IPS-15b (cell line): ENCODE results near the gene THUMPD1.
"Not testable (repeated sequence)": the region's sequence is repeated elsewhere in the genome, so short reads cannot be mapped to it uniquely, and the experiment has no call there.

Source experiments
- H3K27me3 ChIP-seq: one replicate; pipeline ENCODE4 v1.6.1; 2013; ENCODE audit warnings: low read length; ENCODE audit not compliant: control insufficient read depth, insufficient read depth
- H3K36me3 ChIP-seq: one replicate; pipeline ENCODE4 v1.6.1; 2013; ENCODE audit warnings: low read length; ENCODE audit not compliant: control insufficient read depth, insufficient read depth
- H3K4me1 ChIP-seq: one replicate; pipeline ENCODE4 v1.6.1; 2013; ENCODE audit warnings: mild to moderate bottlenecking, low read length; ENCODE audit not compliant: control insufficient read depth, insufficient read depth
- H3K4me3 ChIP-seq: one replicate; pipeline ENCODE4 v1.5.1; 2013; ENCODE audit warnings: low read depth, low read length
- H3K9ac ChIP-seq: one replicate; pipeline ENCODE4 v1.6.1; 2013; ENCODE audit warnings: low read depth, mild to moderate bottlenecking, low read length
- H3K9me3 ChIP-seq: one replicate; pipeline ENCODE4 v1.6.1; 2013; ENCODE audit warnings: mild to moderate bottlenecking, low read length; ENCODE audit not compliant: control insufficient read depth, insufficient read depth

Gene THUMPD1

DNA sequence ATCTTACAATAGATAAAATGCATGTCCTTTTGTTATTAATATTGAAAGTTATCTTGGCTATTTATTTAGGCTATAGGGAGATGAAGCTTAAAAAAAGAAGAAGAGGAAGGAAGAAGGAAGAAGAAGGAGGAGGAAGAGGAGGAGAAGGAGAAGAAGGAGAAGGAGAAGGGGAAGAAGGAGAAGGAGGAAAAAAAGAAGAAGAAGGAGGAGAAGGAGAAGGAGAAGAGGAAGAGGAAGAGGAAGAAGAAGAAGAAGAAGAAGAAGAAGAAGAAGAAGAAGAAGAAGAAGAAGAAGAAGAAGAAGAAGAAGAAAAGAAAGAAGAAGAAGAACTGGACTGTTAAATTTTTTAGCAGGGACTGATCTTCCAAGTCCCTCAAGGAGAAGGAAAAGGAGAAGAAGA lies 23.9 kb downstream of the THUMPD1 start:
- not testable (repeated sequence) for H3K27me3 ChIP-seq, H3K4me1 ChIP-seq, H3K9me3 ChIP-seq, H3K4me3 ChIP-seq, H3K9ac ChIP-seq, H3K36me3 ChIP-seq

DNA sequence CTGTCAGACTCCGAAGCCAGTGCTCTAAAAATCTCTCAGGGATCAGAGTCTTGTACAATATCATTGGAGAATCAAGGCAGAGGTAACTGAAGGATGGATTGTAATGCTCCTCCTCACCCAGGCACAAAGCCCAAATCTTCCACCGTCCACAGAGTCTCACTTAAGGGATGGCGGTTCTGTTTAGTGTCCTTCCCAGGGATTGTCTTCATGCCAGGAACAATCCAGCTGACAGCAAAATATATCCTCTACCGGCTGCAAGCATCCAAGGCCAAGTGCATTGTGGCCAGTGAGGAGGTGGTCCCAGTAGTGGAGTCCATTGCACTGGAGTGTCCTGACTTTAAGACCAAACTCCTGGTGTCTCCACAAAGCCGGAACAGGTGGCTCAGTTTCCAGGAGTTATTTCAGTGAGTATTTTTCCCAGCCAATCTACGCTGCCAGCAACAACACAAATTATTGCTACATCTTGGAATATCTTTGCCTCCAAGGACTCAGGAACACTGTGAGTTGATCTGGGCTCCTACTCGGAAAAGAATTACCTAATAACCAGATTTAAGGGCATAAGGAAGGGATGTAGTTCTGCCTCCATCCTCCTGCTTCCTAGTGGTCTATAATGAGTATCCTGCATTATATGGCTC lies 30.2 kb downstream of the THUMPD1 start:
- Histone ChIP-seq H3K36me3 (no peaks in the 10 kb centered on the region), H3K4me1 (no peaks in the 10 kb centered on the region), H3K9me3 (no peaks in the 10 kb centered on the region), H3K9ac (no peak overlapping the region), H3K4me3 (no peak overlapping the region), H3K27me3 (no peaks in the 10 kb centered on the region)

DNA sequence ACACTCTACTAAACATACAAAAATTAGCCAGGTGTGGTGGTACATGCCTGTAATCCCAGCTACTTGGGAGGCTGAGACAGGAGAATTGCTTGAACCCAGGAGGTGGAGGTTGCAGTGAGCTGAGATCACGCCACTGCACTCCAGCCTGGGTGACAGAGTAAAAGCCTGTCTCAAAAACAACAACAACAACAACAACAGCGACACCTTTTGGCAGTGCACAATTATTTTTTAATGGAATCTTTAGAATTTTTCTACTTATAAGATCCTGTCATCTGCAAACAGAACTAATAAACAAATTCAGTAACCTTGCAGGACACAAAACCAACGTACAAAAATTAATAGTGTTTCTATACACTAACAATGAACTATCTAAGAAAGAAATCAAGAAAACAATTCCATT lies 33.5 kb downstream of the THUMPD1 start:
- H3K9ac ChIP-seq, H3K4me3 ChIP-seq, H3K27me3 ChIP-seq, H3K36me3 ChIP-seq, H3K9me3 ChIP-seq, H3K4me1 ChIP-seq: not testable (repeated sequence)

DNA sequence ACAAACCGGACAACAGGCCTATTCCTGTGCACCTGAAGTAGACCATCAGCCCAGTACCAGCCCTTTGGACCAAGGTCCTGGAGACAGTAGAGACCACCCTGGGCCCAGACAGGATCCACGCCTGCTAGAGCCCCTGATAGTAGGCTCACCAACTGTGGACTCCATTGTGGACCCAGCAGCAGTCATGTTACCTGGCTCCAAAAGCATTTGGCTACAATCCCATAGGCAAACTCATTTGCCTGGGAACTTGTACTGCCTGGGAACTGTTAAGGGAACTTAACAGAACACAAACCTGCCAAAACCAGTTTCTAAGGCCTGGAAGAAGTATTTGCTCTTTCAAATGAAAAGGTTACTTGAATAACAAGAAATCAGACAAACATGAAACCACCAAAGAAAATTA lies 34.2 kb downstream of the THUMPD1 start:
- H3K9ac ChIP-seq: no peak overlapping the region
- no peaks in the 10 kb centered on the region for H3K9me3 ChIP-seq
- no peaks in the 10 kb centered on the region for H3K27me3 ChIP-seq
- H3K4me3 ChIP-seq: no peak overlapping the region
- no peaks in the 10 kb centered on the region for H3K36me3 ChIP-seq
- H3K4me1 ChIP-seq: no peaks in the 10 kb centered on the region

DNA sequence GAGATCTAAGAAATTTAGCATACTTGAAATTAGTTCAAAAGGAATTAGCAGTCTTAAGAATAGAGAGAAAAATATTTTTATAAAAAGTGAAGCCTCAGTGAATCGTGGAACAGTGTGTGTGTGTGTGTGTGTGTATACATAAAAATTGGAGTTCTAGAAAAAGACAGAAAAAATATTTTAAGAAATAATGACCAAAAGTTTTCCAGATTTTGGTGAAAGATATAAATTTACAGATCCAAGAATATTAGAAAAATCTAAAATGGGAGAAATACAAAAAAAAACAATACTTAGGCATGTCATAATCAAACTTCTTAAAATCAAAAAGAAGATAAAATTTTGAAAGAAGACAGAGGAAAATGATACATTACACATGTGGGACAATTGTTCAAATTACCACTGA lies 35.6 kb downstream of the THUMPD1 start:
- not testable (repeated sequence) for H3K9me3 ChIP-seq, H3K4me1 ChIP-seq, H3K4me3 ChIP-seq, H3K27me3 ChIP-seq, H3K36me3 ChIP-seq, H3K9ac ChIP-seq

DNA sequence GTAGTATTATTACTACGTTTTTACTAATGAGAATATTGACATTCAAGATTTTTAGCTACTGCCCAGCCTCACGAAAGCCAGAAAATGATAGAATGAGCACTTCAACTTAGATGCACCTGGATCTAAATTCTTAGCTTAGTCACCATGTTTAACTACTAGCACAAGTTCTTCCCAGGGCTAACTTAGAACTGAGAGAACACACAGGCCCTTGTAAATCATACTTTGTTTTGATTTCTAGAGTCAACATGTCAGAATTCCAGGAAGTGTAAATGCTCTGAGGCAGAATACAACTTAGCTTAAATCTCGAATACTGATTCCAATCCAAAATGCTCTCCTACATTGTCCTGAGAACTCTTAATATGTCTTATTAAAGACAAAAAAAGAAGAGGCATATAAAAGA lies 37.3 kb downstream of the THUMPD1 start:
- Histone ChIP-seq H3K27me3 (no peaks in the 10 kb centered on the region), H3K4me3 (no peak overlapping the region), H3K9me3 (no peaks in the 10 kb centered on the region), H3K4me1 (no peaks in the 10 kb centered on the region), H3K9ac (no peak overlapping the region), H3K36me3 (no peaks in the 10 kb centered on the region)

DNA sequence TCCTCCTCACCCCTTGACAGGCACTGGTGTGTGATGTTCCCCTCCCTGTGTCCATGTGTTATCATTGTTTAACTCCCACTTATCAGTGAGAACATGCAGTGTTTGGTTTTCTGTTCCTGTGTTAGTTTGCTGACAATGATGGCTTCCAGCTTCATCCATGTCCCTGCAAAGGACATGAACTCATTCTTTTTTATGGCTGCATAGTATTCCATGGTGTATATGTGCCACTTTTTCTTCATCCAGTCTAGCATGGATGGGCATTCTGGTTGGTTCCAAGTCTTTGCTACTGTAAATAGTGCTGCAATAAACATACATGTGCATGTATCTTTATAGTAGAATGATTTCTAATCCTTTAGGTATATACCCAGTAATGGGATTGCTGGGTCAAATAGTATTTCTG lies 39.9 kb downstream of the THUMPD1 start:
- H3K36me3 ChIP-seq, H3K9ac ChIP-seq, H3K27me3 ChIP-seq, H3K4me3 ChIP-seq, H3K4me1 ChIP-seq, H3K9me3 ChIP-seq: not testable (repeated sequence)

DNA sequence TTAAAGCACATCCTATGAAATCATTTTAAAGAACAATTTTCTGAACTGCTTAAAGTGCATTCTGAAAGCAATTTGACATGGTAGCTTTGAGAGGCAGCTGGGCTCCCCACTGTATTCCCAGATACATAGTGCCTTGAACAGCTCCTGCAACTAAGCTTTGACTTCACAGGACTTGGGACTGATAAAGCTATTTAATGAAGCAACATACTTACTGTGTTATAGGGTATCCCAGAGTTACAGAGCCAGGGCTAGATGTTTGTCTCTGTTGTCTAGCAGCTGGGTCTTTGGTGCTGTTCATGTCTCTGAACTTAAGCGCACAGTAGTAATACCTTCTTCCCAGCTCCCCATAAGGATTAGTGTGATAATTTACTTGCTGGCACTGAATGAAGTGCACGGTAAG lies 45.0 kb downstream of the THUMPD1 start:
- Histone ChIP-seq H3K36me3 (no peaks in the 10 kb centered on the region), H3K27me3 (no peaks in the 10 kb centered on the region), H3K9ac (no peak overlapping the region), H3K4me3 (no peak overlapping the region), H3K9me3 (no peaks in the 10 kb centered on the region), H3K4me1 (no peaks in the 10 kb centered on the region)

DNA sequence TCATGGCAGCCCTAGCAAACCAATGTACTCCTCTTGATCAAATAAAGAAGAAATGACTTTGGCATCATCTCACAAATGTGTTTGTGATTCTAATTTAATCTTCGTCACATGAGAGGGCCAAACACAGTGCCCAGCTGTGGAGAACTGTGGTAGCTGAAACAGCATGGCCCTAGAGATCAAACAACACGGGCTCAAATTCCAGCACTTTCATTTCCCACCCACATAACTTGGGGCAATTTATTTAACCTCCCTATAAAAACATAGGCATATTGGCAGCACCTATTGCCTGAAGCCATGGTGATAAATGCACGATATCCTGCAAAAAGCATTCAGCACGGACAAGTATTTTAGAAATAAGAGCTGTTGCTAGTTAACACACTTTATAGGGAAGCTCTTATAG lies 46.6 kb downstream of the THUMPD1 start:
- Histone ChIP-seq H3K4me1 (no peaks in the 10 kb centered on the region), H3K4me3 (no peak overlapping the region), H3K36me3 (no peaks in the 10 kb centered on the region), H3K27me3 (no peaks in the 10 kb centered on the region), H3K9ac (no peak overlapping the region), H3K9me3 (no peaks in the 10 kb centered on the region)

DNA sequence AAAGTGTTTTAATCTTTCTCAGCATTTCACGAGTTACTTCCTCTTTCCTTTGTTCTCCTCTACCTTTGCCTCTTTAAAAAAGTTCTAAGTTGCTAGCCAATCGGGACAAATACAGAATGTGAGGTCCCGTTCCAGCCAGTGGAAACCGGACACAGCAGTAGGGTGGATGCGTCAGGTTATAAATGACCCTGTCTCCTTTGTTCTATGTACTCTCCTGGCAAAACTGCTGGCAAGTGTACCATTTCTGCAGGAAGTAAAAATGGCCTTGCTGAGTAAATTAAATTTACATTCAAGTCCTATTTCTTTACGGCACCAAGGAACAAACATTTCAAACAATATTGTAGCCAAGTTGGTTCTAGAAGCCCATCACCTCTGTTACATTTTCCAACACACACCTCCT lies 47.5 kb downstream of the THUMPD1 start:
- not testable (repeated sequence) for H3K4me3 ChIP-seq, H3K36me3 ChIP-seq, H3K9ac ChIP-seq, H3K9me3 ChIP-seq, H3K27me3 ChIP-seq, H3K4me1 ChIP-seq

DNA sequence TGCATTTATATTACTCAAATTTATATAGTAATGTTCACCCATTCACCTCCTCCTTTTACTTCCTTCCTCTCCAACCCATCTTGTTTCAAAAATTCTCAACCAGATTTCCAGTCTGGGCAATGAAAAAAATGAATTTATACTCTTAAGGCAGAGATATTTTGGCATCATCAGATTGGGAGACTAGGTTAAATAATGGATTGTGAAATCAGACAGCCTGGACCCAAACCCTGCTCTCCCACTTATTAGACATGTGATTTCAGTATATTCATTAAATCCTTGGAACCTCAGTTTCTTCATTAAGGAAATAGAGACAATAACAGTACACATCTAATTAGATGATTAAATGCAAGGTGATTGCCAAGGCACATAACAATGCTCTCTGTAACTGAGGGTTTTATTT lies 52.0 kb downstream of the THUMPD1 start:
- Histone ChIP-seq H3K4me1 (no peaks in the 10 kb centered on the region), H3K9me3 (no peaks in the 10 kb centered on the region), H3K4me3 (no peak overlapping the region), H3K27me3 (no peaks in the 10 kb centered on the region), H3K9ac (no peak overlapping the region), H3K36me3 (no peaks in the 10 kb centered on the region)

DNA sequence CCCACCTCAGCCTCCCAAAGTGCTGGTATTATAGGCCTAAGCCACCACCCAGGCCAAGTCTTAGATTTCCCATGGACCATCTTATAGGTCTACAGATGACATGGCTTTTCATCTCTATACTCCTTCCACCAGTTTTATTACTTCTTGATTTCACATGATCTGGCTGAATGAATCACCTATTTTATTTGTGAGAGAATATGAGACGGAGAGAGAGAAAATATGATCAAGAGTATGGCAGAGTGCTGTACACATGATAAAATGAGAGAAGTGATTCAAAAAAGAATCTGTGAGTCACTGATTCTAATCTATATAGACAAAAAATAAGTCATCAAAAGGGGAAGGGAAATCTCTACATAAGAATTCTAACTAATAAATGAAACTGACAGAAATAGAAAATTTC lies 57.8 kb downstream of the THUMPD1 start:
- H3K4me3 ChIP-seq: no peak overlapping the region

More for the DNA sequence above, 57.8 kb downstream of the THUMPD1 start:
- Histone ChIP-seq H3K9ac (no peak overlapping the region), H3K36me3 (no peaks in the 10 kb centered on the region), H3K27me3 (no peaks in the 10 kb centered on the region), H3K9me3 (no peaks in the 10 kb centered on the region), H3K4me1 (peaks cover 13% of the 10 kb centered on the region)
